Activated CD4-positive, alpha-beta T cell treated with anti-CD3 and anti-CD28 coated beads, Interleukin-2, amount 10 ng/mL, durations not matched to agents 7 days and 5 days (primary cell): ENCODE results near the gene JDP2. TPM values are rescaled to one million over a fixed set of nuclear protein-coding genes. Genes with fewer than 3 reads are reported as not detected.

ENCODE experiments used
- CTCF ChIA-PET: fragments of 350-600 bp; sonication (Branson Sonifier 250); formaldehyde crosslinking; loops from one replicate; lab custom pipeline; 2021; ENCODE audit warnings: antibody characterized with exemption; lab: Charles Lee
- POLR2A ChIA-PET: fragments of 350-600 bp; sonication (Branson Sonifier 250); formaldehyde crosslinking; loops from one replicate; lab custom pipeline; 2021; ENCODE audit warnings: antibody characterized with exemption; lab: Charles Lee
- DNase-seq: peaks from one replicate; pipeline ENCODE4 v3.0.0-alpha.2; 2020
- H3K27ac Mint-ChIP-seq: one replicate; pipeline ENCODE4 v1.8.0; 2021; ENCODE audit warnings: mild to moderate bottlenecking, moderate library complexity, mixed read lengths
- H3K27me3 Mint-ChIP-seq: one replicate; pipeline ENCODE4 v1.8.0; 2021; ENCODE audit warnings: mixed read lengths
- H3K36me3 Mint-ChIP-seq: one replicate; pipeline ENCODE4 v1.8.0; 2021; ENCODE audit warnings: low read depth, mixed read lengths
- H3K4me1 Mint-ChIP-seq: one replicate; pipeline ENCODE4 v1.8.0; 2021; ENCODE audit warnings: mixed read lengths
- H3K4me3 Mint-ChIP-seq: one replicate; pipeline ENCODE4 v1.8.0; 2021; ENCODE audit warnings: mild to moderate bottlenecking, moderate library complexity, mixed read lengths
- H3K9me3 Mint-ChIP-seq: one replicate; pipeline ENCODE4 v1.8.0; 2021; ENCODE audit warnings: mixed read lengths
- total RNA-seq, 2 experiments: library from RNA; stranded (reverse); gene quantifications; one replicate each; pipeline ENCODE4 v1.2.3, GENCODE V29; 2021

The JDP2 gene
- total RNA-seq, 2 experiments from 2014 or later = 0.99 to 1.6 TPM

- POLR2A ChIA-PET = no interaction called here
- peaks cover 13% of the 10 kb centered on the region for H3K27me3 Mint-ChIP-seq
- peaks cover 3% of the 10 kb centered on the region for H3K36me3 Mint-ChIP-seq
- H3K9me3 Mint-ChIP-seq = no peaks in the 10 kb centered on the region
- CTCF ChIA-PET = interaction anchor here (0.6 to 1.2 kb wide), 2 partner anchors 15 to 309 kb away, joined by 3 read pairs; no protein-coding TSS in a partner anchor
- no peak for DNase-seq
- H3K4me3 Mint-ChIP-seq = no peak overlapping the region
- H3K4me1 Mint-ChIP-seq = peaks cover 19% of the 10 kb centered on the region
- no peak overlapping the region for H3K27ac Mint-ChIP-seq
Observed at GRCh38 chr14:75431827-75432226, 4.0 kb downstream of the JDP2 start.

GRCh38 chr14:75432411-75432810, 4.6 kb downstream of the JDP2 start:
- CTCF ChIA-PET = interaction anchor here (1.2 kb wide), 1 partner anchor 15 kb away, joined by 3 read pairs; no protein-coding TSS in a partner anchor
- H3K4me1 Mint-ChIP-seq = peaks cover 15% of the 10 kb centered on the region

GRCh38 chr14:75433631-75434071, 5.8 kb downstream of the JDP2 start:
- CTCF ChIA-PET = interaction anchor here (0.6 to 1.2 kb wide), 5 partner anchors 9 to 239 kb away, joined by 3 to 4 read pairs (median 3); no protein-coding TSS in a partner anchor
- H3K4me1 Mint-ChIP-seq = peaks cover 15% of the 10 kb centered on the region

More at GRCh38 chr14:75432411-75432810, 4.6 kb downstream of the JDP2 start:
- no peak for DNase-seq
- POLR2A ChIA-PET = no interaction called here
- peaks cover 3% of the 10 kb centered on the region for H3K36me3 Mint-ChIP-seq
- H3K27ac Mint-ChIP-seq = no peak overlapping the region
- H3K9me3 Mint-ChIP-seq = no peaks in the 10 kb centered on the region
- H3K27me3 Mint-ChIP-seq = peaks cover 11% of the 10 kb centered on the region
- H3K4me3 Mint-ChIP-seq = no peak overlapping the region

GRCh38 chr14:75434138-75434889, 6.5 kb downstream of the JDP2 start:
- POLR2A ChIA-PET = no interaction called here
- H3K4me3 Mint-ChIP-seq = no peak overlapping the region
- CTCF ChIA-PET = interaction anchor here (0.9 to 1.7 kb wide), 3 partner anchors 8 to 141 kb away, joined by 3 to 6 read pairs (median 4); no protein-coding TSS in a partner anchor
- peaks cover 2% of the 10 kb centered on the region for H3K27me3 Mint-ChIP-seq
- H3K27ac Mint-ChIP-seq = no peak overlapping the region
- H3K9me3 Mint-ChIP-seq = no peaks in the 10 kb centered on the region
- DNase-seq = no peak
- H3K4me1 Mint-ChIP-seq = peaks cover 15% of the 10 kb centered on the region
- peaks cover 3% of the 10 kb centered on the region for H3K36me3 Mint-ChIP-seq

More at GRCh38 chr14:75433631-75434071, 5.8 kb downstream of the JDP2 start:
- peaks cover 9% of the 10 kb centered on the region for H3K27me3 Mint-ChIP-seq
- H3K36me3 Mint-ChIP-seq = peaks cover 3% of the 10 kb centered on the region
- POLR2A ChIA-PET = no interaction called here
- H3K4me3 Mint-ChIP-seq = no peak overlapping the region
- DNase-seq = no peak
- H3K27ac Mint-ChIP-seq = no peak overlapping the region
- no peaks in the 10 kb centered on the region for H3K9me3 Mint-ChIP-seq

GRCh38 chr14:75434890-75435248, 7.0 kb downstream of the JDP2 start:
- CTCF ChIA-PET = interaction anchor here (0.9 to 1.7 kb wide), 3 partner anchors 9 to 140 kb away, joined by 3 to 6 read pairs (median 5); no protein-coding TSS in a partner anchor
- POLR2A ChIA-PET = no interaction called here
- Mint-ChIP-seq H3K27me3 (no peaks in the 10 kb centered on the region), H3K27ac (no peak overlapping the region), H3K4me1 (peaks cover 15% of the 10 kb centered on the region), H3K4me3 (no peak overlapping the region), H3K36me3 (peaks cover 3% of the 10 kb centered on the region), H3K9me3 (no peaks in the 10 kb centered on the region)
- no peak for DNase-seq

GRCh38 chr14:75435473-75435872, 7.7 kb downstream of the JDP2 start:
- CTCF ChIA-PET = interaction anchor here (0.9 to 1.7 kb wide), 4 partner anchors 9 to 140 kb away, joined by 3 to 6 read pairs (median 4); no protein-coding TSS in a partner anchor
- Mint-ChIP-seq H3K27me3 (no peaks in the 10 kb centered on the region), H3K36me3 (peaks cover 3% of the 10 kb centered on the region), H3K4me3 (no peak overlapping the region), H3K27ac (peak overlapping the region; percentile 51), H3K4me1 (peaks cover 15% of the 10 kb centered on the region), H3K9me3 (no peaks in the 10 kb centered on the region)
- DNase-seq = no peak
- POLR2A ChIA-PET = no interaction called here

- Mint-ChIP-seq H3K27me3 (peaks cover 1% of the 10 kb centered on the region), H3K9me3 (no peaks in the 10 kb centered on the region), H3K4me3 (no peak overlapping the region), H3K36me3 (peaks cover 2% of the 10 kb centered on the region), H3K27ac (no peak overlapping the region), H3K4me1 (peaks cover 15% of the 10 kb centered on the region)
- no peak for DNase-seq
- ChIA-PET CTCF (interaction anchor here (1.1 to 1.2 kb wide), 2 partner anchors 8 to 825 kb away, joined by 3 read pairs; partner anchors contain the start of gene LTBP2), POLR2A (interaction anchor here (0.5 kb wide), 1 partner anchor 87 kb away, joined by 3 read pairs; no protein-coding TSS in a partner anchor)
Observed at GRCh38 chr14:75437201-75438143, 9.7 kb downstream of the JDP2 start.

GRCh38 chr14:75438486-75439080, 10.8 kb downstream of the JDP2 start:
- no peaks in the 10 kb centered on the region for H3K36me3 Mint-ChIP-seq
- peaks cover 1% of the 10 kb centered on the region for H3K27me3 Mint-ChIP-seq
- CTCF ChIA-PET = interaction anchor here (1.1 to 1.2 kb wide), 2 partner anchors 9 to 82 kb away, joined by 3 to 5 read pairs; no protein-coding TSS in a partner anchor
- no peak overlapping the region for H3K27ac Mint-ChIP-seq
- POLR2A ChIA-PET = no interaction called here
- no peak overlapping the region for H3K4me3 Mint-ChIP-seq
- peaks cover 15% of the 10 kb centered on the region for H3K4me1 Mint-ChIP-seq
- DNase-seq = no peak
- no peaks in the 10 kb centered on the region for H3K9me3 Mint-ChIP-seq

- no peak for DNase-seq
- CTCF ChIA-PET = interaction anchor here (1.2 kb wide), 2 partner anchors 10 kb away, joined by 3 to 4 read pairs; no protein-coding TSS in a partner anchor
- Mint-ChIP-seq H3K4me3 (no peak overlapping the region), H3K4me1 (peaks cover 14% of the 10 kb centered on the region), H3K27me3 (peaks cover 1% of the 10 kb centered on the region), H3K27ac (no peak overlapping the region), H3K36me3 (no peaks in the 10 kb centered on the region), H3K9me3 (no peaks in the 10 kb centered on the region)
- POLR2A ChIA-PET = no interaction called here
Observed at GRCh38 chr14:75439989-75440388, 12.2 kb downstream of the JDP2 start.

GRCh38 chr14:75440733-75441477, 13.1 kb downstream of the JDP2 start:
- ChIA-PET POLR2A (no interaction called here), CTCF (interaction anchor here (0.9 to 1.3 kb wide), 4 partner anchors 9 to 48 kb away, joined by 3 to 4 read pairs (median 3); no protein-coding TSS in a partner anchor)
- peaks cover 1% of the 10 kb centered on the region for H3K27me3 Mint-ChIP-seq
- no peaks in the 10 kb centered on the region for H3K36me3 Mint-ChIP-seq
- no peak overlapping the region for H3K4me3 Mint-ChIP-seq
- peaks cover 6% of the 10 kb centered on the region for H3K4me1 Mint-ChIP-seq
- no peak for DNase-seq
- H3K27ac Mint-ChIP-seq = no peak overlapping the region
- H3K9me3 Mint-ChIP-seq = no peaks in the 10 kb centered on the region

GRCh38 chr14:75441728-75442127, 13.9 kb downstream of the JDP2 start:
- H3K27me3 Mint-ChIP-seq = peaks cover 1% of the 10 kb centered on the region
- no peak for DNase-seq
- H3K36me3 Mint-ChIP-seq = no peaks in the 10 kb centered on the region
- ChIA-PET CTCF (interaction anchor here (0.6 to 1.5 kb wide), 3 partner anchors 8 to 138 kb away, joined by 3 to 4 read pairs (median 3); no protein-coding TSS in a partner anchor), POLR2A (no interaction called here)
- H3K9me3 Mint-ChIP-seq = no peaks in the 10 kb centered on the region
- peaks cover 9% of the 10 kb centered on the region for H3K4me1 Mint-ChIP-seq
- no peak overlapping the region for H3K27ac Mint-ChIP-seq
- no peak overlapping the region for H3K4me3 Mint-ChIP-seq
